Central memory CD8-positive, alpha-beta T cell (primary cell): ENCODE measurements around the gene MYO3B.

Experiments
- ATAC-seq: fragments of 150-1000 bp; cut with Tn5 transposase; replicated peaks from 2 replicates; pipeline ENCODE4 v1.10.0; 2022; ENCODE audit warnings: mild to moderate bottlenecking, moderate FRiP score, moderate number of reproducible peaks; ENCODE audit not compliant: poor library complexity, severe bottlenecking; ENCODE audit errors: extremely low read depth
- DNase-seq, 2 donors: peaks; one replicate each; pipeline ENCODE4 v3.0.0; 2021; ENCODE audit warnings: low spot score in 2 of 2
- H3K27ac Mint-ChIP-seq: one replicate; pipeline ENCODE4 v1.8.0; 2022; ENCODE audit warnings: low read depth, mild to moderate bottlenecking, moderate library complexity, mixed read lengths
- H3K27me3 Mint-ChIP-seq: one replicate; pipeline ENCODE4 v1.8.0; 2022; ENCODE audit warnings: mixed read lengths
- H3K36me3 Mint-ChIP-seq: one replicate; pipeline ENCODE4 v1.8.0; 2022; ENCODE audit warnings: mild to moderate bottlenecking, moderate library complexity, mixed read lengths; ENCODE audit not compliant: insufficient read depth
- H3K4me1 Mint-ChIP-seq: one replicate; pipeline ENCODE4 v1.8.0; 2022; ENCODE audit warnings: mixed read lengths
- H3K4me3 Mint-ChIP-seq: one replicate; pipeline ENCODE4 v1.8.0; 2022; ENCODE audit warnings: mild to moderate bottlenecking, moderate library complexity, mixed read lengths
- H3K9me3 Mint-ChIP-seq: one replicate; pipeline ENCODE4 v1.8.0; 2022; ENCODE audit warnings: mixed read lengths

Gene MYO3B

GRCh38 chr2:170579511-170579910, 401.6 kb downstream of the MYO3B start:
- no peak overlapping the region for H3K27ac Mint-ChIP-seq
- no peaks in the 10 kb centered on the region for H3K9me3 Mint-ChIP-seq
- no peaks in the 10 kb centered on the region for H3K4me1 Mint-ChIP-seq
- H3K36me3 Mint-ChIP-seq, result no peaks in the 10 kb centered on the region
- no peak for ATAC-seq
- no peaks in the 10 kb centered on the region for H3K27me3 Mint-ChIP-seq
- DNase-seq, result no peak
- no peak overlapping the region for H3K4me3 Mint-ChIP-seq

DNA sequence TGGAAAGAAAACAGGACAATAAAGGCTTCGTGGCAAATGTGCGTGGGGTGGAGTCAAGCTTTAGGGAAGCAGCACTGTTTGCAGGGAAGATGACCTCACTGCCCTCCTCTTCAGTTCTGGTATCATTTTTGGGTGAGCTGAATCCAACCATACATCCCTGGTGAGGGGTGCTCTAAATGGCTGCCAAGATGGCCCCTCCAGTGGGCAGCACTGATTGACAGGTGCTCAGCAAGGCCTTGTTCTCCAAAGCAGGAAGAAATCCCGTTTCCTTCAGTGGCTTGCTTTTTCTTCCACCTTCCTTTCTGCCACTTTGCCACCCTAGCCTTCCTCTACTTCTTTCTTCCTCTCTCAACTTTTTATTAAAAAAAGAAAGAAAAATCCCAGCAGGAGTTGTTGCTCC, 404.4 kb downstream of the MYO3B start:
- H3K27me3 Mint-ChIP-seq, result no peaks in the 10 kb centered on the region
- no peak for ATAC-seq
- no peaks in the 10 kb centered on the region for H3K36me3 Mint-ChIP-seq
- no peaks in the 10 kb centered on the region for H3K9me3 Mint-ChIP-seq
- no peak overlapping the region for H3K27ac Mint-ChIP-seq
- no peak for DNase-seq
- H3K4me1 Mint-ChIP-seq, result no peaks in the 10 kb centered on the region
- H3K4me3 Mint-ChIP-seq, result no peak overlapping the region

- ATAC-seq, result no peak
- Mint-ChIP-seq H3K27me3 (no peaks in the 10 kb centered on the region), H3K27ac (no peak overlapping the region), H3K9me3 (no peaks in the 10 kb centered on the region), H3K4me1 (no peaks in the 10 kb centered on the region), H3K36me3 (peaks cover 1% of the 10 kb centered on the region), H3K4me3 (no peak overlapping the region)
- no peak for DNase-seq
Observed at GRCh38 chr2:170582751-170583463, 405.0 kb downstream of the MYO3B start.

DNA sequence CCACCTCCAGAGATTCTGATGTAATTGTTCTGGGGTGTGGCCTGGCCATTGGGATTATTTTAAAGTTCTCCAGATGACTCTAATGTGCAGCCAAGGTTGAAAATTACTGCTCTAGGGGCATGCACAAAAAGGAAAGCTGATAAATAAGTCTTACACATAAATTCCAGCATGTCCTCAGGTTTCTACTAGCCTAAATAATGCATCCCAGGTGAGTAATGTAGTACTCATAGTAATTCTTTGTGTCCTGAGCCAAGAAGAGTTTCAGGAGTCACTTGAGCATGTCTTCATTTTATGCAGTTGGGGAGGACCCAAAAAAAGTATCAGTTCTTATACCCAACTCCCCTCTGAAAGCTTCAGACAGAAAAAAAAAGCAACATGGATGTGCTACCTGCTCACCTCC, 407.1 kb downstream of the MYO3B start:
- DNase-seq (no peak), ATAC-seq (no peak)
- H3K36me3 Mint-ChIP-seq, result peaks cover 1% of the 10 kb centered on the region
- no peaks in the 10 kb centered on the region for H3K9me3 Mint-ChIP-seq
- H3K4me3 Mint-ChIP-seq, result no peak overlapping the region
- H3K4me1 Mint-ChIP-seq, result no peaks in the 10 kb centered on the region
- H3K27me3 Mint-ChIP-seq, result no peaks in the 10 kb centered on the region
- no peak overlapping the region for H3K27ac Mint-ChIP-seq

GRCh38 chr2:170586571-170587095, 408.7 kb downstream of the MYO3B start:
- ATAC-seq (no peak), DNase-seq (no peak)
- Mint-ChIP-seq H3K27ac (no peak overlapping the region), H3K4me3 (no peak overlapping the region), H3K27me3 (no peaks in the 10 kb centered on the region), H3K36me3 (peaks cover 1% of the 10 kb centered on the region), H3K9me3 (no peaks in the 10 kb centered on the region), H3K4me1 (no peaks in the 10 kb centered on the region)

DNA sequence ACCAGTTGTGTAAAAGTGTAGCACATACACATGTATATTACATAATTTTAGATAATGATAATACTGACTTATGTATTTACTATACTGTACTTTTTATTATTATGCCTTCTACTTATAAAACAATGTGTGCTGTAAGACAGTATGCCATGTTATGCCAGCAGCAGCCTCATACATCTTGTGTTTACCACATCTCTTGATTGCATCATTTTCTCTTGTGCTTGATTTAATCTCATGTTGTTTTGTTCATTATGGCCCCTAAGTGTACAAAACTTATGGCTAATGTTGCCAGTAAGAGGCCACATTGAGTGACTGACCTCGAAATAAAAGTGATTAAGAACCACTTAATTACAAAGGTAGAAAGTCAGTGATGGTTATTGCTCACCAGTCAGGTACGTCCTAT, 409.2 kb downstream of the MYO3B start:
- H3K4me1 Mint-ChIP-seq, result no peaks in the 10 kb centered on the region
- DNase-seq, result no peak
- no peaks in the 10 kb centered on the region for H3K27me3 Mint-ChIP-seq
- no peak for ATAC-seq
- H3K27ac Mint-ChIP-seq, result no peak overlapping the region
- H3K36me3 Mint-ChIP-seq, result peaks cover 1% of the 10 kb centered on the region
- no peaks in the 10 kb centered on the region for H3K9me3 Mint-ChIP-seq
- no peak overlapping the region for H3K4me3 Mint-ChIP-seq

- DNase-seq (no peak), ATAC-seq (no peak)
- Mint-ChIP-seq H3K9me3 (no peaks in the 10 kb centered on the region), H3K27ac (no peak overlapping the region), H3K36me3 (peaks cover 1% of the 10 kb centered on the region), H3K27me3 (no peaks in the 10 kb centered on the region), H3K4me1 (no peaks in the 10 kb centered on the region), H3K4me3 (no peak overlapping the region)
Observed at GRCh38 chr2:170587922-170588321, 410.0 kb downstream of the MYO3B start.

DNA sequence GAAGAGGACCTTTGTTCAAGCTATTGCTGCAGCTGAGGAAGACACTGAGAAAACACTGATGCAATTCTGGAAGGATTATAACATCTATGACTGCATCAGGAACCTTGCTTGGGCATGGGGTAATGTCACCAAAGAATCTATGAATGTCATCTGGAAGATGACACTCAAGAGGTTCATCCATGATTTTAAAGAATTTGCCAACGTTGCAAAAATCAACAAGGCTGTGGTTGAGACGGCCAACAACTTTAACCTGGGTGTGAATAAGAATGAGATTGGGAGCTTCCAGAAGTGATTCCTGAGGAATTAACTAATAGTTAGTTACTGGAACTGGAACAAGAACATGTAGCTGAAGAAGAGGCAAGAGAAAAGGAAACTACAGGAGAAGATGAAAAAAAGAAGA, 410.8 kb downstream of the MYO3B start:
- Mint-ChIP-seq H3K27ac (peak overlapping the region; percentile 25), H3K36me3 (peaks cover 1% of the 10 kb centered on the region), H3K27me3 (no peaks in the 10 kb centered on the region), H3K4me1 (no peaks in the 10 kb centered on the region), H3K9me3 (no peaks in the 10 kb centered on the region), H3K4me3 (no peak overlapping the region)
- DNase-seq (no peak), ATAC-seq (no peak)

DNA sequence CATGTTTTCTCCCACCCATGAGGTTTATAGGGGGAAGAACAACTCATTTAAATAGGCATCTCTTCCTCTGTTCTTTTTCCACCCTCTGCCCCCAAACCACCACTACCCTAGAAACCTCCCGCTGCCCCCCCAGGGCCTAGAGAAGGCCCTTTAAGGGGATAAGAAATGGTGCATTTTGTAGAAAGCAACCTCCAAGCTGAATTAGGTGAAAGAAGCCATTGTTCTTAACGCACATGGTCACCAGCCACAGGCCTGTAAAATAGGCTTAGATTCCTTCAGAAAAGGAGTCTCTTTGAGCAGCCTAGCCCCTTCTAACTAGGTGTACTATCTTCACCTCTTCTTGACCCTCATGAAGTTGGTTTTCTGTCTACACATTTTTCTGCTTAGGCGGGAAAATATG, 418.6 kb downstream of the MYO3B start:
- no peaks in the 10 kb centered on the region for H3K27me3 Mint-ChIP-seq
- DNase-seq (no peak), ATAC-seq (no peak)
- H3K27ac Mint-ChIP-seq, result no peak overlapping the region
- no peak overlapping the region for H3K4me3 Mint-ChIP-seq
- H3K4me1 Mint-ChIP-seq, result no peaks in the 10 kb centered on the region
- no peaks in the 10 kb centered on the region for H3K36me3 Mint-ChIP-seq
- no peaks in the 10 kb centered on the region for H3K9me3 Mint-ChIP-seq

- Mint-ChIP-seq H3K27ac (no peak overlapping the region), H3K27me3 (peaks cover 12% of the 10 kb centered on the region), H3K9me3 (no peaks in the 10 kb centered on the region), H3K36me3 (no peaks in the 10 kb centered on the region), H3K4me3 (no peak overlapping the region), H3K4me1 (no peaks in the 10 kb centered on the region)
- ATAC-seq (no peak), DNase-seq (no peak)
Observed at GRCh38 chr2:170598067-170598395, 420.1 kb downstream of the MYO3B start.

GRCh38 chr2:170601489-170601888, 423.5 kb downstream of the MYO3B start:
- peaks cover 26% of the 10 kb centered on the region for H3K27me3 Mint-ChIP-seq
- ATAC-seq (no peak), DNase-seq (no peak)
- H3K4me1 Mint-ChIP-seq, result no peaks in the 10 kb centered on the region
- H3K4me3 Mint-ChIP-seq, result no peak overlapping the region
- H3K36me3 Mint-ChIP-seq, result no peaks in the 10 kb centered on the region
- no peaks in the 10 kb centered on the region for H3K9me3 Mint-ChIP-seq
- no peak overlapping the region for H3K27ac Mint-ChIP-seq

DNA sequence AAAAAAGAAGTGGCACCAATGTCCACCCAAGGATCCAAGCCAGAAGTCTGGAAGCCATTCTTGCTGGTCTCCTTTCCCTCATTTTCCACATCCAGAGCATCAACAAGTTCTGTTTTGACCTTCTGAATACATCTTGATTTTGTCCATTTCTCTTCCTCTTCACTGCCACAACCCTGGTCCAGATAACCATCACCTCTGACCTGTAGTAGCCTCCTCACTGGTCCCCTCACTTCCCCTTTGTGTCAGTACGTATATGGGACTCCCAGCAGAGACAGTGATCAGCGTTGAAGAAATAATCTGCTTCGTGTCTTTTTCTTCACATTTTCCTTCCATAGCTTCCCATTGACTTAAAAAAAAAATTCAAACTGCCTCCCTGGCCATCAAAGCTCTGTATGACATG, 427.9 kb downstream of the MYO3B start:
- ATAC-seq (no peak), DNase-seq (no peak)
- Mint-ChIP-seq H3K36me3 (no peaks in the 10 kb centered on the region), H3K9me3 (no peaks in the 10 kb centered on the region), H3K27me3 (peaks cover 27% of the 10 kb centered on the region), H3K4me3 (no peak overlapping the region), H3K4me1 (no peaks in the 10 kb centered on the region), H3K27ac (no peak overlapping the region)

- Mint-ChIP-seq H3K9me3 (no peaks in the 10 kb centered on the region), H3K36me3 (no peaks in the 10 kb centered on the region), H3K4me1 (no peaks in the 10 kb centered on the region), H3K27ac (no peak overlapping the region), H3K27me3 (peaks cover 24% of the 10 kb centered on the region), H3K4me3 (no peak overlapping the region)
- DNase-seq (no peak), ATAC-seq (no peak)
Observed at GRCh38 chr2:170607171-170607570, 429.2 kb downstream of the MYO3B start.
